ENCODE results near the gene SPATA25.

Gene SPATA25

GRCh38 chr20:45863543-45864470 lies 23.6 kb downstream of the SPATA25 start:
- H3K9me3 ChIP-seq (ENCODE audit: control insufficient read depth in 1 of 2, low read length in 2 of 2): no peaks in the 10 kb centered on the region
- no peaks in the 10 kb centered on the region for H3K36me3 ChIP-seq (ENCODE audit: control insufficient read depth in 1 of 2, insufficient read depth in 2 of 2, low read length in 2 of 2)
- H3K27ac ChIP-seq (ENCODE audit: low read depth, low read length): no peak overlapping the region
- H3K27me3 ChIP-seq (ENCODE audit: control insufficient read depth in 1 of 2, insufficient read depth in 2 of 2, low read length in 2 of 2): no peaks in the 10 kb centered on the region
- peaks cover 23 to 29% of the 10 kb centered on the region in 2 donors for H3K4me1 ChIP-seq (ENCODE audit: control insufficient read depth in 1 of 2, insufficient read depth in 2 of 2, low read length in 2 of 2)
- no peak overlapping the region for H3K4me3 ChIP-seq (ENCODE audit: low read depth in 1 of 2, low read length in 2 of 2)
- H3K9ac ChIP-seq (ENCODE audit: low read depth in 1 of 2, low read length in 2 of 2): no peak overlapping the region

- H3K9ac ChIP-seq (ENCODE audit: low read depth in 1 of 2, low read length in 2 of 2): no peak overlapping the region
- H3K27ac ChIP-seq (ENCODE audit: low read depth, low read length): no peak overlapping the region
- no peak overlapping the region for H3K4me3 ChIP-seq (ENCODE audit: low read depth in 1 of 2, low read length in 2 of 2)
- no peaks in the 10 kb centered on the region for H3K9me3 ChIP-seq (ENCODE audit: control insufficient read depth in 1 of 2, low read length in 2 of 2)
- H3K4me1 ChIP-seq (ENCODE audit: control insufficient read depth in 1 of 2, insufficient read depth in 2 of 2, low read length in 2 of 2): peaks cover 18 to 35% of the 10 kb centered on the region in 2 donors
- H3K36me3 ChIP-seq (ENCODE audit: control insufficient read depth in 1 of 2, insufficient read depth in 2 of 2, low read length in 2 of 2): no peaks in the 10 kb centered on the region
- no peaks in the 10 kb centered on the region for H3K27me3 ChIP-seq (ENCODE audit: control insufficient read depth in 1 of 2, insufficient read depth in 2 of 2, low read length in 2 of 2)
Measured at GRCh38 chr20:45861221-45862075, 26.0 kb downstream of the SPATA25 start.

DNA sequence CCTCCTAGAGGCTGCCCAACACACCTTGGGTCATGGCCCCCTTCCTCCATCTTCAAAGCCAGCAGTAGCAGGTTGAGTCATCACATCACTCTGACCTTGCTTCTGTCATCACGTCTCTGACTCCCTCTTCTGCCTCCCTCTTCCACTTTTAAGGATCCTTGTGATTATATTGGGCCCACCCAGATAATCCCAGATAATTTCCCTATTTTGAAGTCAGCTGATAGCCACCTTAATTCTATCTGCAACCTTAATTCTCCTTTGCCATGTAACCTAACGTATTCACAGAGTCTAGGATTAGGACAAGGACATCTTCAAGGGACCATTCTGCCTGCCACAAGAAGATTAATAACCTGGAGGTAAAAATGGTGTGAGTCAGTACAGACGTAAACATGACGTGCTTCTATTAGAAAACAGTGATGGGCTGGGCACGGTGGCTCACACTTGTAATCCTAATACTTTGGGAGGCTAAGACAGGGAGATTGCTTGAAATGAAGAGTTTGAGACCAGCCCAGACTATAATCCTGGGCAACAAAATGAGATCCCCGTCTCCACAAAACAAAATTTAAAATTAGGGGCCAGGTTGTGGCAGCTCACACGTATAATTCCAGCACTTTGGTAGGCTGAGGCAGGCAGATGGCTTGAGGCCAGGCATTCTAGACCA lies 26.7 kb downstream of the SPATA25 start:
- Histone ChIP-seq H3K27ac (ENCODE audit: low read depth, low read length) (no peak overlapping the region), H3K36me3 (ENCODE audit: control insufficient read depth in 1 of 2, insufficient read depth in 2 of 2, low read length in 2 of 2) (no peaks in the 10 kb centered on the region), H3K27me3 (ENCODE audit: control insufficient read depth in 1 of 2, insufficient read depth in 2 of 2, low read length in 2 of 2) (no peaks in the 10 kb centered on the region), H3K9ac (ENCODE audit: low read depth in 1 of 2, low read length in 2 of 2) (no peak overlapping the region), H3K4me1 (ENCODE audit: control insufficient read depth in 1 of 2, insufficient read depth in 2 of 2, low read length in 2 of 2) (peaks cover 25 to 42% of the 10 kb centered on the region in 2 donors), H3K4me3 (ENCODE audit: low read depth in 1 of 2, low read length in 2 of 2) (no peak overlapping the region), H3K9me3 (ENCODE audit: control insufficient read depth in 1 of 2, low read length in 2 of 2) (no peaks in the 10 kb centered on the region)

GRCh38 chr20:45859916-45860315 lies 27.5 kb downstream of the SPATA25 start:
- Histone ChIP-seq H3K9ac (ENCODE audit: low read depth in 1 of 2, low read length in 2 of 2) (no peak overlapping the region), H3K27me3 (ENCODE audit: control insufficient read depth in 1 of 2, insufficient read depth in 2 of 2, low read length in 2 of 2) (no peaks in the 10 kb centered on the region), H3K4me1 (ENCODE audit: control insufficient read depth in 1 of 2, insufficient read depth in 2 of 2, low read length in 2 of 2) (peaks cover 29 to 46% of the 10 kb centered on the region in 2 donors), H3K27ac (ENCODE audit: low read depth, low read length) (no peak overlapping the region), H3K4me3 (ENCODE audit: low read depth in 1 of 2, low read length in 2 of 2) (no peak overlapping the region), H3K9me3 (ENCODE audit: control insufficient read depth in 1 of 2, low read length in 2 of 2) (no peaks in the 10 kb centered on the region), H3K36me3 (ENCODE audit: control insufficient read depth in 1 of 2, insufficient read depth in 2 of 2, low read length in 2 of 2) (no peaks in the 10 kb centered on the region)

DNA sequence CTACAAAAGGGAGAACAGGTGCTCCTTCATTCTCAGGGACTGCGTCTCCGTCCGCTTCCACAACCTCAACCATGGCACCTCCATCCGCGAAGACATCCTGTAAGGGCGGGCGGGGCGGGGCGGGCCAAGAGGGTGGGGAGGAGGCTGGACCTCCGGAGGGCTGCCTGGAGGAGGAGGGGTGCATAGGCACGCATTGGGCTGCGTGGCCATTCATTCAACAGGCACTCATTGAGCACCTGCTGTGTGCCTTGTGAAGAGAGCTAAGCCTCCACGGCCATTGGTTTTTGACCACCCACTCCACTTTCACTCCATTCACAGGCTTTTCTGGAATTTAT lies 29.6 kb downstream of the SPATA25 start:
- Histone ChIP-seq H3K4me3 (ENCODE audit: low read depth in 1 of 2, low read length in 2 of 2) (peak overlapping the region; percentile 95 to 98), H3K27ac (ENCODE audit: low read depth, low read length) (peak overlapping the region; percentile 59), H3K4me1 (ENCODE audit: control insufficient read depth in 1 of 2, insufficient read depth in 2 of 2, low read length in 2 of 2) (peaks cover 32 to 47% of the 10 kb centered on the region in 2 donors), H3K9me3 (ENCODE audit: control insufficient read depth in 1 of 2, low read length in 2 of 2) (no peaks in the 10 kb centered on the region), H3K27me3 (ENCODE audit: control insufficient read depth in 1 of 2, insufficient read depth in 2 of 2, low read length in 2 of 2) (no peaks in the 10 kb centered on the region), H3K9ac (ENCODE audit: low read depth in 1 of 2, low read length in 2 of 2) (peak overlapping the region; percentile 72 to 74), H3K36me3 (ENCODE audit: control insufficient read depth in 1 of 2, insufficient read depth in 2 of 2, low read length in 2 of 2) (peaks cover 2 to 5% of the 10 kb centered on the region in 2 donors)

- Histone ChIP-seq H3K9ac (ENCODE audit: low read depth in 1 of 2, low read length in 2 of 2) (peak within 1 kb of the TSS; percentile 94 to 97), H3K4me1 (ENCODE audit: control insufficient read depth in 1 of 2, insufficient read depth in 2 of 2, low read length in 2 of 2) (peaks cover 32 to 42% of the 10 kb centered on the region in 2 donors), H3K4me3 (ENCODE audit: low read depth in 1 of 2, low read length in 2 of 2) (peak within 1 kb of the TSS; percentile 95 to 98), H3K36me3 (ENCODE audit: control insufficient read depth in 1 of 2, insufficient read depth in 2 of 2, low read length in 2 of 2) (peaks cover 2 to 5% of the 10 kb centered on the region in 2 donors), H3K9me3 (ENCODE audit: control insufficient read depth in 1 of 2, low read length in 2 of 2) (no peaks in the 10 kb centered on the region), H3K27ac (ENCODE audit: low read depth, low read length) (peak within 1 kb of the TSS; percentile 64), H3K27me3 (ENCODE audit: control insufficient read depth in 1 of 2, insufficient read depth in 2 of 2, low read length in 2 of 2) (no peaks in the 10 kb centered on the region)
Measured at GRCh38 chr20:45857114-45857881, 30.1 kb downstream of the SPATA25 start, which contains the start of the genes ACOT8 and ZSWIM3. Gene ACOT8 (minus strand): TSS chr20:45857392. CDS start chr20:45857315, 77 bp downstream. Gene ZSWIM3 (plus strand): TSS chr20:45857614. CDS start chr20:45857826, 212 bp downstream.

GRCh38 chr20:45853484-45853883 lies 33.9 kb downstream of the SPATA25 start:
- Histone ChIP-seq H3K4me1 (ENCODE audit: control insufficient read depth in 1 of 2, insufficient read depth in 2 of 2, low read length in 2 of 2) (peaks cover 21 to 28% of the 10 kb centered on the region in 2 donors), H3K9me3 (ENCODE audit: control insufficient read depth in 1 of 2, low read length in 2 of 2) (no peaks in the 10 kb centered on the region), H3K36me3 (ENCODE audit: control insufficient read depth in 1 of 2, insufficient read depth in 2 of 2, low read length in 2 of 2) (peaks cover 11 to 17% of the 10 kb centered on the region in 2 donors), H3K4me3 (ENCODE audit: low read depth in 1 of 2, low read length in 2 of 2) (no peak overlapping the region), H3K9ac (ENCODE audit: low read depth in 1 of 2, low read length in 2 of 2) (no peak overlapping the region), H3K27me3 (ENCODE audit: control insufficient read depth in 1 of 2, insufficient read depth in 2 of 2, low read length in 2 of 2) (no peaks in the 10 kb centered on the region), H3K27ac (ENCODE audit: low read depth, low read length) (no peak overlapping the region)

GRCh38 chr20:45852326-45852725 lies 35.1 kb downstream of the SPATA25 start:
- Histone ChIP-seq H3K4me3 (ENCODE audit: low read depth in 1 of 2, low read length in 2 of 2) (no peak overlapping the region), H3K27me3 (ENCODE audit: control insufficient read depth in 1 of 2, insufficient read depth in 2 of 2, low read length in 2 of 2) (no peaks in the 10 kb centered on the region), H3K9ac (ENCODE audit: low read depth in 1 of 2, low read length in 2 of 2) (no peak overlapping the region), H3K9me3 (ENCODE audit: control insufficient read depth in 1 of 2, low read length in 2 of 2) (no peaks in the 10 kb centered on the region), H3K4me1 (ENCODE audit: control insufficient read depth in 1 of 2, insufficient read depth in 2 of 2, low read length in 2 of 2) (peaks cover 15 to 21% of the 10 kb centered on the region in 2 donors), H3K27ac (ENCODE audit: low read depth, low read length) (no peak overlapping the region), H3K36me3 (ENCODE audit: control insufficient read depth in 1 of 2, insufficient read depth in 2 of 2, low read length in 2 of 2) (peaks cover 14 to 22% of the 10 kb centered on the region in 2 donors)

DNA sequence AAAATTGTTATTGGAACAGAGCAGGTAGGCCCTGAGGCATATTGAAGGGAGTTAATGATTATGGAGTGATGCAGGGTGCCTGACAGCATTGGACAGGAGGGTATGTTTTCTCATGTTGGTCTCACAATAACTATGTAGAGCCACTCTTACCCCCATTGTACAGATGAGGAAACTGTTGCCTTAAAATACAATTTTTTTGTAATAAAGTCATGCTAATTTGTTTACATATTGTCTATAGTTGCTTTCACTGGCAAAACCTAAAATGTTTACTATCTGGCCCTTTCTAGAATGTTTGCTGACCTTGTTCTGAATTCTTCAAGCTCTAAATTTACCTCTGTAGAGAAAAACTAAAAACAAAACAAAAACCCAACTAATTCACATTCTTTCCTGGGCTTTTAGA lies 35.9 kb downstream of the SPATA25 start:
- H3K36me3 ChIP-seq (ENCODE audit: control insufficient read depth in 1 of 2, insufficient read depth in 2 of 2, low read length in 2 of 2): peaks cover 14 to 27% of the 10 kb centered on the region in 2 donors
- no peak overlapping the region for H3K27ac ChIP-seq (ENCODE audit: low read depth, low read length)
- H3K9me3 ChIP-seq (ENCODE audit: control insufficient read depth in 1 of 2, low read length in 2 of 2): no peaks in the 10 kb centered on the region
- peaks cover 15 to 17% of the 10 kb centered on the region in 2 donors for H3K4me1 ChIP-seq (ENCODE audit: control insufficient read depth in 1 of 2, insufficient read depth in 2 of 2, low read length in 2 of 2)
- H3K4me3 ChIP-seq (ENCODE audit: low read depth in 1 of 2, low read length in 2 of 2): no peak overlapping the region
- no peak overlapping the region for H3K9ac ChIP-seq (ENCODE audit: low read depth in 1 of 2, low read length in 2 of 2)
- H3K27me3 ChIP-seq (ENCODE audit: control insufficient read depth in 1 of 2, insufficient read depth in 2 of 2, low read length in 2 of 2): no peaks in the 10 kb centered on the region
